ENCODE data around the gene PLPPR3.

Gene PLPPR3

GRCh38 chr19:776549-776948 is 45.2 kb downstream of the PLPPR3 start:
- Histone ChIP-seq H3K27me3 (ENCODE audit: control insufficient read depth in 5 of 5, insufficient read depth in 4 of 5, low read length in 5 of 5) (no peaks in the 10 kb centered on the region), H3K9me3 (ENCODE audit: control insufficient read depth in 5 of 5, low read length in 5 of 5) (no peaks in the 10 kb centered on the region)

GRCh38 chr19:772730-773436 is 48.9 kb downstream of the PLPPR3 start:
- Histone ChIP-seq H3K4me1 (ENCODE audit: control insufficient read depth in 5 of 5, insufficient read depth in 5 of 5, low read length in 5 of 5) (peaks cover 0 to 6% (median 5%) of the 10 kb centered on the region in 5 donors), H3K4me3 (ENCODE audit: low read depth in 1 of 5, low read length in 5 of 5) (no peak overlapping the region), H3K9me3 (ENCODE audit: control insufficient read depth in 5 of 5, low read length in 5 of 5) (no peaks in the 10 kb centered on the region), H3K9ac (ENCODE audit: low read length in 5 of 5) (no peak overlapping the region), H3K27me3 (ENCODE audit: control insufficient read depth in 5 of 5, insufficient read depth in 4 of 5, low read length in 5 of 5) (no peaks in the 10 kb centered on the region), H3K27ac (ENCODE audit: low read depth, low read length) (no peak overlapping the region), H3K36me3 (ENCODE audit: control insufficient read depth in 5 of 5, insufficient read depth in 5 of 5, low read length in 5 of 5) (no peaks in the 10 kb centered on the region)

More at GRCh38 chr19:776549-776948, 45.2 kb downstream of the PLPPR3 start:
- Histone ChIP-seq H3K36me3 (ENCODE audit: control insufficient read depth in 5 of 5, insufficient read depth in 5 of 5, low read length in 5 of 5) (no peaks in the 10 kb centered on the region), H3K4me1 (ENCODE audit: control insufficient read depth in 5 of 5, insufficient read depth in 5 of 5, low read length in 5 of 5) (peaks cover 0 to 15% (median 11%) of the 10 kb centered on the region in 5 donors), H3K9ac (ENCODE audit: low read length in 5 of 5) (no peak overlapping the region), H3K27ac (ENCODE audit: low read depth, low read length) (no peak overlapping the region), H3K4me3 (ENCODE audit: low read depth in 1 of 5, low read length in 5 of 5) (no peak overlapping the region)

- Histone ChIP-seq H3K4me1 (ENCODE audit: control insufficient read depth in 5 of 5, insufficient read depth in 5 of 5, low read length in 5 of 5) (peaks cover 0 to 6% (median 5%) of the 10 kb centered on the region in 5 donors), H3K4me3 (ENCODE audit: low read depth in 1 of 5, low read length in 5 of 5) (no peak overlapping the region), H3K9ac (ENCODE audit: low read length in 5 of 5) (no peak overlapping the region), H3K9me3 (ENCODE audit: control insufficient read depth in 5 of 5, low read length in 5 of 5) (no peaks in the 10 kb centered on the region), H3K36me3 (ENCODE audit: control insufficient read depth in 5 of 5, insufficient read depth in 5 of 5, low read length in 5 of 5) (no peaks in the 10 kb centered on the region), H3K27ac (ENCODE audit: low read depth, low read length) (no peak overlapping the region), H3K27me3 (ENCODE audit: control insufficient read depth in 5 of 5, insufficient read depth in 4 of 5, low read length in 5 of 5) (no peaks in the 10 kb centered on the region)
These were observed 49.7 kb downstream of the PLPPR3 start for GRCh38 chr19:772063-772462.

GRCh38 chr19:771332-771785 is 50.4 kb downstream of the PLPPR3 start:
- Histone ChIP-seq H3K4me3 (ENCODE audit: low read depth in 1 of 5, low read length in 5 of 5) (no peak overlapping the region), H3K4me1 (ENCODE audit: control insufficient read depth in 5 of 5, insufficient read depth in 5 of 5, low read length in 5 of 5) (peaks cover 0 to 6% (median 5%) of the 10 kb centered on the region in 5 donors), H3K27me3 (ENCODE audit: control insufficient read depth in 5 of 5, insufficient read depth in 4 of 5, low read length in 5 of 5) (no peaks in the 10 kb centered on the region), H3K36me3 (ENCODE audit: control insufficient read depth in 5 of 5, insufficient read depth in 5 of 5, low read length in 5 of 5) (no peaks in the 10 kb centered on the region), H3K9me3 (ENCODE audit: control insufficient read depth in 5 of 5, low read length in 5 of 5) (no peaks in the 10 kb centered on the region), H3K27ac (ENCODE audit: low read depth, low read length) (no peak overlapping the region), H3K9ac (ENCODE audit: low read length in 5 of 5) (no peak overlapping the region)

- Histone ChIP-seq H3K36me3 (ENCODE audit: control insufficient read depth in 5 of 5, insufficient read depth in 5 of 5, low read length in 5 of 5) (no peaks in the 10 kb centered on the region), H3K4me3 (ENCODE audit: low read depth in 1 of 5, low read length in 5 of 5) (no peak overlapping the region), H3K9ac (ENCODE audit: low read length in 5 of 5) (no peak overlapping the region), H3K9me3 (ENCODE audit: control insufficient read depth in 5 of 5, low read length in 5 of 5) (no peaks in the 10 kb centered on the region), H3K4me1 (ENCODE audit: control insufficient read depth in 5 of 5, insufficient read depth in 5 of 5, low read length in 5 of 5) (peaks cover 0 to 6% (median 5%) of the 10 kb centered on the region in 5 donors), H3K27ac (ENCODE audit: low read depth, low read length) (no peak overlapping the region), H3K27me3 (ENCODE audit: control insufficient read depth in 5 of 5, insufficient read depth in 4 of 5, low read length in 5 of 5) (no peaks in the 10 kb centered on the region)
These were observed 52.1 kb downstream of the PLPPR3 start for GRCh38 chr19:769616-770015.

GRCh38 chr19:768424-768823 is 53.3 kb downstream of the PLPPR3 start:
- Histone ChIP-seq H3K4me3 (ENCODE audit: low read depth in 1 of 5, low read length in 5 of 5) (no peak overlapping the region), H3K9me3 (ENCODE audit: control insufficient read depth in 5 of 5, low read length in 5 of 5) (no peaks in the 10 kb centered on the region), H3K27ac (ENCODE audit: low read depth, low read length) (no peak overlapping the region)

GRCh38 chr19:765179-765738 is 56.5 kb downstream of the PLPPR3 start:
- Histone ChIP-seq H3K4me1 (ENCODE audit: control insufficient read depth in 5 of 5, insufficient read depth in 5 of 5, low read length in 5 of 5) (peaks cover 0 to 6% (median 5%) of the 10 kb centered on the region in 5 donors), H3K36me3 (ENCODE audit: control insufficient read depth in 5 of 5, insufficient read depth in 5 of 5, low read length in 5 of 5) (no peaks in the 10 kb centered on the region), H3K27ac (ENCODE audit: low read depth, low read length) (no peak overlapping the region), H3K9me3 (ENCODE audit: control insufficient read depth in 5 of 5, low read length in 5 of 5) (no peaks in the 10 kb centered on the region), H3K9ac (ENCODE audit: low read length in 5 of 5) (no peak overlapping the region), H3K27me3 (ENCODE audit: control insufficient read depth in 5 of 5, insufficient read depth in 4 of 5, low read length in 5 of 5) (no peaks in the 10 kb centered on the region), H3K4me3 (ENCODE audit: low read depth in 1 of 5, low read length in 5 of 5) (no peak overlapping the region)

More at GRCh38 chr19:768424-768823, 53.3 kb downstream of the PLPPR3 start:
- H3K9ac ChIP-seq (ENCODE audit: low read length in 5 of 5) = no peak overlapping the region
- H3K27me3 ChIP-seq (ENCODE audit: control insufficient read depth in 5 of 5, insufficient read depth in 4 of 5, low read length in 5 of 5) = no peaks in the 10 kb centered on the region
- peaks cover 0 to 6% (median 5%) of the 10 kb centered on the region in 5 donors for H3K4me1 ChIP-seq (ENCODE audit: control insufficient read depth in 5 of 5, insufficient read depth in 5 of 5, low read length in 5 of 5)
- H3K36me3 ChIP-seq (ENCODE audit: control insufficient read depth in 5 of 5, insufficient read depth in 5 of 5, low read length in 5 of 5) = no peaks in the 10 kb centered on the region

- no peak overlapping the region for H3K9ac ChIP-seq (ENCODE audit: low read length in 5 of 5)
- H3K27ac ChIP-seq (ENCODE audit: low read depth, low read length) = no peak overlapping the region
- H3K4me3 ChIP-seq (ENCODE audit: low read depth in 1 of 5, low read length in 5 of 5) = no peak overlapping the region
- no peaks in the 10 kb centered on the region for H3K27me3 ChIP-seq (ENCODE audit: control insufficient read depth in 5 of 5, insufficient read depth in 4 of 5, low read length in 5 of 5)
- H3K9me3 ChIP-seq (ENCODE audit: control insufficient read depth in 5 of 5, low read length in 5 of 5) = no peaks in the 10 kb centered on the region
- peaks cover 0 to 6% (median 5%) of the 10 kb centered on the region in 5 donors for H3K4me1 ChIP-seq (ENCODE audit: control insufficient read depth in 5 of 5, insufficient read depth in 5 of 5, low read length in 5 of 5)
- no peaks in the 10 kb centered on the region for H3K36me3 ChIP-seq (ENCODE audit: control insufficient read depth in 5 of 5, insufficient read depth in 5 of 5, low read length in 5 of 5)
These were observed 57.5 kb downstream of the PLPPR3 start for GRCh38 chr19:764301-764700.

- no peak overlapping the region for H3K4me3 ChIP-seq (ENCODE audit: low read depth in 1 of 5, low read length in 5 of 5)
- no peak overlapping the region for H3K9ac ChIP-seq (ENCODE audit: low read length in 5 of 5)
- H3K9me3 ChIP-seq (ENCODE audit: control insufficient read depth in 5 of 5, low read length in 5 of 5) = peaks cover 0 to under 1% (median 0%) of the 10 kb centered on the region in 5 donors
- peaks cover 0 to 6% (median 5%) of the 10 kb centered on the region in 5 donors for H3K4me1 ChIP-seq (ENCODE audit: control insufficient read depth in 5 of 5, insufficient read depth in 5 of 5, low read length in 5 of 5)
- H3K36me3 ChIP-seq (ENCODE audit: control insufficient read depth in 5 of 5, insufficient read depth in 5 of 5, low read length in 5 of 5) = no peaks in the 10 kb centered on the region
- H3K27me3 ChIP-seq (ENCODE audit: control insufficient read depth in 5 of 5, insufficient read depth in 4 of 5, low read length in 5 of 5) = no peaks in the 10 kb centered on the region
- no peak overlapping the region for H3K27ac ChIP-seq (ENCODE audit: low read depth, low read length)
These were observed 57.9 kb downstream of the PLPPR3 start for GRCh38 chr19:763869-764268.

- Histone ChIP-seq H3K9me3 (ENCODE audit: control insufficient read depth in 5 of 5, low read length in 5 of 5) (peaks cover 0 to 7% (median 6%) of the 10 kb centered on the region in 5 donors), H3K9ac (ENCODE audit: low read length in 5 of 5) (no peak overlapping the region), H3K27ac (ENCODE audit: low read depth, low read length) (no peak overlapping the region), H3K4me3 (ENCODE audit: low read depth in 1 of 5, low read length in 5 of 5) (no peak overlapping the region), H3K27me3 (ENCODE audit: control insufficient read depth in 5 of 5, insufficient read depth in 4 of 5, low read length in 5 of 5) (no peaks in the 10 kb centered on the region), H3K4me1 (ENCODE audit: control insufficient read depth in 5 of 5, insufficient read depth in 5 of 5, low read length in 5 of 5) (peaks cover 0 to under 1% (median 0%) of the 10 kb centered on the region in 5 donors), H3K36me3 (ENCODE audit: control insufficient read depth in 5 of 5, insufficient read depth in 5 of 5, low read length in 5 of 5) (no peaks in the 10 kb centered on the region)
These were observed 58.6 kb downstream of the PLPPR3 start for GRCh38 chr19:763181-763580.

Data from subcutaneous abdominal adipose tissue (tissue), 5 donors.